Measurements from ENCODE around the gene LRRC34.

DNA sequence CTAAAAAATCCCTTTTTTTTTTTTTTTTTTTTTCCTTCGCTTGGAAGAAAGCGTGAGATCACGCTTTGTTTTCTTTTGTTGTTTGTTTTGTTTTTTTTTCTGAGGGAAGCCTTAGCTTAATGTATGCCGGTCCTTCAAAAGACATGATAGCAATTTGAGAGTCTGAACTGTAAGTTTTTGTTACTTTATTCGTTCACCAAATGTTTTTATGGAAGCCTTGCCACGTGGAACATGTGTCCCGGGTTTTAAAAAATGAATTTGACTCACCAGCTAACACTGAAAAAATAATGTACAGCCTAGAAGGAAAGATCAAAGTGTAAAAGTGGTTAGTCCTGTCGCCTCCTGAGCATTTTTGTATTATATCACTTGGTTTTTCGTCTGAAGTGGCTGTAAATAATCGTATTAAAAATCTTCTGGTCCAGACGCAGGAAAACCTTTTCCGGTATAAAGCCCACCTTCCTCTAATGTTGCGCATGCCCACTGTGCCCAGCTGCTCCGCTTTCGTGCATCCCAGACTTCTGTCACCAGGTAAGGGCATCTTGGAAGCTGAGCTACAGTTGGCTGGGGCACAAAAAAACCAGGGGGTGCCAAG, 40.3 kb downstream of the LRRC34 start:
- TF ChIP-seq, protein P1, sequence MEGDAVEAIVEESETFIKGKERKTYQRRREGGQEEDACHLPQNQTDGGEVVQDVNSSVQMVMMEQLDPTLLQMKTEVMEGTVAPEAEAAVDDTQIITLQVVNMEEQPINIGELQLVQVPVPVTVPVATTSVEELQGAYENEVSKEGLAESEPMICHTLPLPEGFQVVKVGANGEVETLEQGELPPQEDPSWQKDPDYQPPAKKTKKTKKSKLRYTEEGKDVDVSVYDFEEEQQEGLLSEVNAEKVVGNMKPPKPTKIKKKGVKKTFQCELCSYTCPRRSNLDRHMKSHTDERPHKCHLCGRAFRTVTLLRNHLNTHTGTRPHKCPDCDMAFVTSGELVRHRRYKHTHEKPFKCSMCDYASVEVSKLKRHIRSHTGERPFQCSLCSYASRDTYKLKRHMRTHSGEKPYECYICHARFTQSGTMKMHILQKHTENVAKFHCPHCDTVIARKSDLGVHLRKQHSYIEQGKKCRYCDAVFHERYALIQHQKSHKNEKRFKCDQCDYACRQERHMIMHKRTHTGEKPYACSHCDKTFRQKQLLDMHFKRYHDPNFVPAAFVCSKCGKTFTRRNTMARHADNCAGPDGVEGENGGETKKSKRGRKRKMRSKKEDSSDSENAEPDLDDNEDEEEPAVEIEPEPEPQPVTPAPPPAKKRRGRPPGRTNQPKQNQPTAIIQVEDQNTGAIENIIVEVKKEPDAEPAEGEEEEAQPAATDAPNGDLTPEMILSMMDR (IDR thresholded peaks at IDR 0.05), result no peak
- no peak for TF ChIP-seq POLR2A (IDR thresholded peaks at IDR 0.05)

Data from body of pancreas (tissue), 4 donors.